Subcutaneous abdominal adipose tissue (tissue), 5 donors: ENCODE results near the gene MRPS5.

Source experiments
- H3K27ac ChIP-seq: one replicate; pipeline ENCODE4 v1.7.0; 2013; ENCODE audit warnings: low read depth, mild to moderate bottlenecking, inconsistent platforms, low read length, moderate library complexity
- H3K27me3 ChIP-seq, 5 donors: one replicate each; pipeline ENCODE4 v1.7.0; 2013; ENCODE audit warnings: low read length in 5 of 5, inconsistent platforms in 1 of 5; ENCODE audit not compliant: control insufficient read depth in 5 of 5, insufficient read depth in 4 of 5
- H3K36me3 ChIP-seq, 5 donors: one replicate each; pipeline ENCODE4 v1.7.0; 2013; ENCODE audit warnings: low read length in 5 of 5; ENCODE audit not compliant: control insufficient read depth in 5 of 5, insufficient read depth in 5 of 5
- H3K4me1 ChIP-seq, 5 donors: one replicate each; pipeline ENCODE4 v1.7.0; 2013; ENCODE audit warnings: low read length in 5 of 5, mild to moderate bottlenecking in 3 of 5, moderate library complexity in 1 of 5; ENCODE audit not compliant: control insufficient read depth in 5 of 5, insufficient read depth in 5 of 5
- H3K4me3 ChIP-seq, 5 donors: one replicate each; pipeline ENCODE4 v1.7.0; 2013; ENCODE audit warnings: low read length in 5 of 5, low read depth in 1 of 5
- H3K9ac ChIP-seq, 5 donors: one replicate each; pipeline ENCODE4 v1.7.0; 2013; ENCODE audit warnings: low read length in 5 of 5, mild to moderate bottlenecking in 4 of 5, moderate library complexity in 3 of 5
- H3K9me3 ChIP-seq, 5 donors: one replicate each; pipeline ENCODE4 v1.7.0; 2013; ENCODE audit warnings: low read length in 5 of 5; ENCODE audit not compliant: control insufficient read depth in 5 of 5
- donor health status: healthy.
- donor health status: healthy.
- donor health status: healthy.
- donor health status: healthy.
- donor health status: healthy.

MRPS5 gene

GRCh38 chr2:95075440-95076132 is 46.0 kb downstream of the MRPS5 start:
- H3K4me1 ChIP-seq, result peaks cover 0 to 13% (median 12%) of the 10 kb centered on the region in 5 donors
- no peak overlapping the region for H3K9ac ChIP-seq
- peaks cover 14 to 44% (median 30%) of the 10 kb centered on the region in 5 donors for H3K27me3 ChIP-seq
- no peaks in the 10 kb centered on the region for H3K36me3 ChIP-seq
- no peaks in the 10 kb centered on the region for H3K9me3 ChIP-seq
- H3K27ac ChIP-seq, result no peak overlapping the region
- H3K4me3 ChIP-seq, result no peak overlapping the region

GRCh38 chr2:95074663-95075439 is 46.8 kb downstream of the MRPS5 start:
- Histone ChIP-seq H3K27me3 (peaks cover 14 to 44% (median 30%) of the 10 kb centered on the region in 5 donors), H3K4me3 (no peak overlapping the region), H3K36me3 (no peaks in the 10 kb centered on the region), H3K9me3 (no peaks in the 10 kb centered on the region), H3K9ac (no peak overlapping the region), H3K27ac (no peak overlapping the region), H3K4me1 (peaks cover 0 to 13% (median 12%) of the 10 kb centered on the region in 5 donors)

- Histone ChIP-seq H3K4me3 (no peak overlapping the region), H3K9ac (no peak overlapping the region), H3K36me3 (no peaks in the 10 kb centered on the region), H3K9me3 (no peaks in the 10 kb centered on the region), H3K27ac (no peak overlapping the region), H3K27me3 (peaks cover 14 to 44% (median 30%) of the 10 kb centered on the region in 5 donors), H3K4me1 (peaks cover 0 to 13% (median 11%) of the 10 kb centered on the region in 5 donors)
Measured at GRCh38 chr2:95073856-95074662, 47.5 kb downstream of the MRPS5 start.

- Histone ChIP-seq H3K9ac (no peak overlapping the region), H3K27me3 (peaks cover 12 to 42% (median 30%) of the 10 kb centered on the region in 5 donors), H3K4me3 (no peak overlapping the region), H3K9me3 (no peaks in the 10 kb centered on the region), H3K27ac (no peak overlapping the region), H3K4me1 (peaks cover 0 to 10% (median 9%) of the 10 kb centered on the region in 5 donors), H3K36me3 (no peaks in the 10 kb centered on the region)
Measured at GRCh38 chr2:95072424-95072823, 49.2 kb downstream of the MRPS5 start.

- Histone ChIP-seq H3K27ac (no peak overlapping the region), H3K4me1 (peaks cover 0 to 4% (median 4%) of the 10 kb centered on the region in 5 donors), H3K9ac (no peak overlapping the region), H3K4me3 (no peak overlapping the region), H3K36me3 (no peaks in the 10 kb centered on the region), H3K9me3 (no peaks in the 10 kb centered on the region), H3K27me3 (peaks cover 8 to 39% (median 30%) of the 10 kb centered on the region in 5 donors)
Measured at GRCh38 chr2:95071856-95072255, 49.8 kb downstream of the MRPS5 start.

GRCh38 chr2:95069465-95069864 is 52.1 kb downstream of the MRPS5 start:
- no peak overlapping the region for H3K27ac ChIP-seq
- H3K9me3 ChIP-seq, result no peaks in the 10 kb centered on the region
- no peak overlapping the region for H3K9ac ChIP-seq
- H3K36me3 ChIP-seq, result no peaks in the 10 kb centered on the region
- H3K27me3 ChIP-seq, result peaks cover 4 to 20% (median 16%) of the 10 kb centered on the region in 5 donors
- no peaks in the 10 kb centered on the region for H3K4me1 ChIP-seq
- no peak overlapping the region for H3K4me3 ChIP-seq

GRCh38 chr2:95068256-95068655 is 53.4 kb downstream of the MRPS5 start:
- H3K4me1 ChIP-seq, result no peaks in the 10 kb centered on the region
- H3K27ac ChIP-seq, result no peak overlapping the region
- peaks cover 4 to 12% (median 8%) of the 10 kb centered on the region in 5 donors for H3K27me3 ChIP-seq
- H3K4me3 ChIP-seq, result no peak overlapping the region
- no peak overlapping the region for H3K9ac ChIP-seq
- H3K9me3 ChIP-seq, result no peaks in the 10 kb centered on the region
- no peaks in the 10 kb centered on the region for H3K36me3 ChIP-seq

GRCh38 chr2:95063086-95063958 is 58.3 kb downstream of the MRPS5 start:
- H3K36me3 ChIP-seq, result no peaks in the 10 kb centered on the region
- H3K4me1 ChIP-seq, result no peaks in the 10 kb centered on the region
- peaks cover 6 to 21% (median 18%) of the 10 kb centered on the region in 5 donors for H3K27me3 ChIP-seq
- H3K9ac ChIP-seq, result no peak overlapping the region
- no peak overlapping the region for H3K27ac ChIP-seq
- no peaks in the 10 kb centered on the region for H3K9me3 ChIP-seq
- H3K4me3 ChIP-seq, result no peak overlapping the region
